SK-N-SH treated with all-trans-retinoic acid at 6 μM for 48 hours (cell line): ENCODE measurements around the gene ATG10.

Source experiments
- ARNTL ChIP-seq: fragments of 450-650 bp; formaldehyde crosslinking; IDR thresholded peaks from 2 replicates; pipeline ENCODE4 v1.5.0; 2020; ENCODE audit warnings: low read depth, mild to moderate bottlenecking, moderate library complexity, borderline replicate concordance
- ESRRG ChIP-seq: fragments of 250-450 bp; sonication (Bioruptor Pico); IDR thresholded peaks from 2 replicates; pipeline ENCODE4 v1.6.1; 2021; ENCODE audit warnings: mild to moderate bottlenecking
- GLIS3 ChIP-seq: fragments of 250-450 bp; sonication (Bioruptor Pico); IDR thresholded peaks from 2 replicates; pipeline ENCODE4 v1.5.0; 2020; ENCODE audit warnings: mild to moderate bottlenecking, moderate library complexity
- ISL1 ChIP-seq: fragments of 250-450 bp; sonication (Bioruptor Pico); IDR thresholded peaks from 2 replicates; pipeline ENCODE4 v2.1.2; 2022; ENCODE audit warnings: mild to moderate bottlenecking, moderate library complexity
- PATZ1 ChIP-seq: fragments of 250-450 bp; sonication (Bioruptor Pico); IDR thresholded peaks from 2 replicates; pipeline ENCODE4 v1.8.0; 2020; ENCODE audit warnings: mild to moderate bottlenecking, moderate library complexity, borderline replicate concordance
- PPARA ChIP-seq: fragments of 250-450 bp; sonication (Bioruptor Pico); IDR thresholded peaks from 2 replicates; pipeline ENCODE4 v1.5.0; 2020; ENCODE audit warnings: mild to moderate bottlenecking, borderline replicate concordance
- TCF4 ChIP-seq: fragments of 250-450 bp; sonication (Bioruptor Pico); IDR thresholded peaks from 2 replicates; pipeline ENCODE4 v1.8.0; 2021; ENCODE audit warnings: mild to moderate bottlenecking, moderate library complexity, borderline replicate concordance
- TOX ChIP-seq: fragments of 250-450 bp; sonication (Bioruptor Pico); IDR thresholded peaks from 2 replicates; pipeline ENCODE4 v1.8.0; 2021; ENCODE audit warnings: mild to moderate bottlenecking, moderate library complexity, borderline replicate concordance
- ZFP3 ChIP-seq: fragments of 250-450 bp; sonication (Bioruptor Pico); IDR thresholded peaks from 2 replicates; pipeline ENCODE4 v1.5.0; 2020; ENCODE audit warnings: mild to moderate bottlenecking, moderate library complexity
- ZFP30 ChIP-seq: fragments of 450-650 bp; formaldehyde crosslinking; IDR thresholded peaks from 2 replicates; pipeline ENCODE4 v1.5.0; 2022; ENCODE audit warnings: mild to moderate bottlenecking, moderate library complexity
- ZNF70 ChIP-seq: fragments of 450-650 bp; formaldehyde crosslinking; IDR thresholded peaks from 2 replicates; pipeline ENCODE4 v1.5.0; 2020; ENCODE audit warnings: mild to moderate bottlenecking, moderate library complexity
- ZNF8 ChIP-seq: fragments of 450-650 bp; formaldehyde crosslinking; IDR thresholded peaks from 2 replicates; pipeline ENCODE4 v1.5.0; 2020; ENCODE audit warnings: mild to moderate bottlenecking, moderate library complexity

GRCh38 chr5:82290005-82290404 lies 318.2 kb downstream of the ATG10 start:
- TF ChIP-seq ZFP3 (CRISPR knock-in tag) (no peak), ESRRG (CRISPR knock-in tag) (no peak), ZNF8 (CRISPR knock-in tag) (no peak), PPARA (CRISPR knock-in tag) (no peak), ZFP30 (CRISPR knock-in tag) (no peak), ZNF70 (CRISPR knock-in tag) (no peak), PATZ1 (CRISPR knock-in tag) (no peak), ISL1 (no peak), TOX (CRISPR knock-in tag) (no peak), ARNTL (CRISPR knock-in tag) (no peak), TCF4 (CRISPR knock-in tag) (no peak), GLIS3 (no peak)
